Kidney epithelial cell (primary cell): ENCODE results near the gene RUNX3. TPM values are rescaled to one million over a fixed set of nuclear protein-coding genes. Genes with fewer than 3 reads are reported as not detected.
"Not testable (repeated sequence)": the region's sequence is repeated elsewhere in the genome, so short reads cannot be mapped to it uniquely, and the experiment has no call there.

Experiments used
- DNase-seq: peaks from one replicate; pipeline ENCODE4 v3.0.0-alpha.2; 2010; ENCODE audit warnings: low read depth
- H3K27me3 ChIP-seq: 2 replicates; pipeline ENCODE4 v1.6.0; 2011; ENCODE audit warnings: low read length; ENCODE audit not compliant: control insufficient read depth, insufficient read depth
- H3K36me3 ChIP-seq: 2 replicates; pipeline ENCODE4 v1.5.1; 2011; ENCODE audit warnings: low read length; ENCODE audit not compliant: control insufficient read depth, insufficient read depth
- H3K4me3 ChIP-seq: 2 replicates; pipeline ENCODE4 v1.5.1; 2011; ENCODE audit warnings: low read depth, mild to moderate bottlenecking, control low read depth, low read length
- CTCF ChIP-seq: IDR thresholded peaks from 2 replicates; pipeline ENCODE4 v1.5.1; 2011; ENCODE audit warnings: mild to moderate bottlenecking, moderate library complexity, low read length, control low read depth, inconsistent platforms; ENCODE audit not compliant: insufficient read depth, poor library complexity, severe bottlenecking
- total RNA-seq: library from RNA; depleted of rRNA; stranded (reverse); fragments of >200 nt; gene quantifications from 2 replicates; pipeline ENCODE4 v1.2.3, GENCODE V29; 2015

The RUNX3 gene
- total RNA-seq, 1 donor from 2014 or later = 0.38 TPM

- Histone ChIP-seq H3K4me3 (no peak overlapping the region), H3K36me3 (no peaks in the 10 kb centered on the region), H3K27me3 (peaks cover 3% of the 10 kb centered on the region)
- TF ChIP-seq CTCF = no peak
- no peak for DNase-seq
Measured at GRCh38 chr1:24911651-24912155, 18.4 kb downstream of the RUNX3 start.

GRCh38 chr1:24910751-24911650 is 19.1 kb downstream of the RUNX3 start:
- TF ChIP-seq CTCF = no peak
- Histone ChIP-seq H3K27me3 (no peaks in the 10 kb centered on the region), H3K4me3 (no peak overlapping the region), H3K36me3 (no peaks in the 10 kb centered on the region)
- no peak for DNase-seq

GRCh38 chr1:24910210-24910609 is 19.9 kb downstream of the RUNX3 start:
- TF ChIP-seq CTCF = no peak
- Histone ChIP-seq H3K27me3 (no peaks in the 10 kb centered on the region), H3K4me3 (no peak overlapping the region), H3K36me3 (no peaks in the 10 kb centered on the region)
- DNase-seq = no peak

- Histone ChIP-seq H3K27me3 (peaks cover 2% of the 10 kb centered on the region), H3K36me3 (no peaks in the 10 kb centered on the region), H3K4me3 (no peak overlapping the region)
- DNase-seq = peak; percentile 39
- peak; percentile 73 for TF ChIP-seq CTCF
Measured at GRCh38 chr1:24909388-24909898, 20.6 kb downstream of the RUNX3 start.

GRCh38 chr1:24908591-24909259 is 21.4 kb downstream of the RUNX3 start:
- Histone ChIP-seq H3K27me3 (peaks cover 7% of the 10 kb centered on the region), H3K4me3 (no peak overlapping the region), H3K36me3 (no peaks in the 10 kb centered on the region)
- no peak for DNase-seq
- TF ChIP-seq CTCF = no peak

- H3K4me3 ChIP-seq, H3K27me3 ChIP-seq, H3K36me3 ChIP-seq, DNase-seq: not testable (repeated sequence)
Measured at GRCh38 chr1:24907587-24908294, 22.3 kb downstream of the RUNX3 start.
